Thoracic aorta (tissue), 2 donors: ENCODE results near the gene NT5C. TPM values are rescaled to one million over a fixed set of nuclear protein-coding genes. Genes with fewer than 3 reads are reported as not detected.

ENCODE experiments used
- ATAC-seq: fragments of 150-250 bp; one replicate; pipeline ENCODE4 v1.8.0; 2017; ENCODE audit warnings: low read depth; ENCODE audit not compliant: insufficient number of reproducible peaks, low FRiP score
- DNase-seq: peaks from one replicate; pipeline ENCODE4 v3.0.0-alpha.2; 2020; ENCODE audit warnings: low spot score
- H3K27ac ChIP-seq, 2 donors: fragments of 200-600 bp; sonication (generic); 1 replicate in 1 of 2; 2 replicates in 1 of 2; pipeline ENCODE4 v1.5.1; 2016; ENCODE audit warnings: mild to moderate bottlenecking in 2 of 2, moderate library complexity in 2 of 2
- H3K27me3 ChIP-seq: fragments of 200-600 bp; sonication (generic); replicated peaks from 2 replicates; pipeline ENCODE4 v1.6.0; 2016; ENCODE audit warnings: mild to moderate bottlenecking; ENCODE audit not compliant: insufficient read depth
- H3K36me3 ChIP-seq: fragments of 200-600 bp; sonication (generic); one replicate; pipeline ENCODE4 v1.5.1; 2016
- H3K4me1 ChIP-seq, 2 donors: fragments of 200-600 bp; sonication (generic); 1 replicate in 1 of 2; 2 replicates in 1 of 2; pipeline versions ENCODE4 v1.5.1 to v1.6.0; 2016; ENCODE audit warnings: low read depth in 2 of 2, mild to moderate bottlenecking in 1 of 2; ENCODE audit not compliant: control insufficient read depth in 1 of 2
- H3K4me3 ChIP-seq: fragments of 200-600 bp; sonication (generic); 2 replicates; pipeline ENCODE4 v1.5.1; 2016; ENCODE audit warnings: mild to moderate bottlenecking
- H3K9me3 ChIP-seq: fragments of 200-600 bp; sonication (generic); 2 replicates; pipeline ENCODE4 v1.5.1; 2016
- total RNA-seq, 2 donors: library from RNA; depleted of rRNA; stranded (reverse); fragments of >200 nt; gene quantifications; one replicate each; pipeline versions ENCODE4 v1.1.0 to v1.2.3, GENCODE V29; 2016
- TF ChIP-seq, protein P1 (sequence below): fragments of 200-600 bp; sonication (generic); IDR thresholded peaks from one replicate; pipeline ENCODE4 v1.5.1; 2019; ENCODE audit warnings: antibody characterized with exemption

NT5C gene
- total RNA-seq = 10 to 100 TPM; 57.9 to 80.0 TPM

GRCh38 chr17:75131278-75132017, at the start of gene NT5C:
NT5C (minus strand) TSS chr17:75131742; CDS start chr17:75131707, 35 bp downstream.
- Histone ChIP-seq H3K9me3 (no peaks in the 10 kb centered on the region), H3K27me3 (no peaks in the 10 kb centered on the region), H3K4me1 (peaks cover 3 to 11% of the 10 kb centered on the region in 2 donors), H3K27ac (peak within 1 kb of the TSS; percentile 89), H3K36me3 (peaks cover 2% of the 10 kb centered on the region), H3K4me3 (peak within 1 kb of the TSS; percentile 98)
- ATAC-seq = peak; percentile 41
- DNase-seq = peak; percentile 33
- TF ChIP-seq, protein P1, sequence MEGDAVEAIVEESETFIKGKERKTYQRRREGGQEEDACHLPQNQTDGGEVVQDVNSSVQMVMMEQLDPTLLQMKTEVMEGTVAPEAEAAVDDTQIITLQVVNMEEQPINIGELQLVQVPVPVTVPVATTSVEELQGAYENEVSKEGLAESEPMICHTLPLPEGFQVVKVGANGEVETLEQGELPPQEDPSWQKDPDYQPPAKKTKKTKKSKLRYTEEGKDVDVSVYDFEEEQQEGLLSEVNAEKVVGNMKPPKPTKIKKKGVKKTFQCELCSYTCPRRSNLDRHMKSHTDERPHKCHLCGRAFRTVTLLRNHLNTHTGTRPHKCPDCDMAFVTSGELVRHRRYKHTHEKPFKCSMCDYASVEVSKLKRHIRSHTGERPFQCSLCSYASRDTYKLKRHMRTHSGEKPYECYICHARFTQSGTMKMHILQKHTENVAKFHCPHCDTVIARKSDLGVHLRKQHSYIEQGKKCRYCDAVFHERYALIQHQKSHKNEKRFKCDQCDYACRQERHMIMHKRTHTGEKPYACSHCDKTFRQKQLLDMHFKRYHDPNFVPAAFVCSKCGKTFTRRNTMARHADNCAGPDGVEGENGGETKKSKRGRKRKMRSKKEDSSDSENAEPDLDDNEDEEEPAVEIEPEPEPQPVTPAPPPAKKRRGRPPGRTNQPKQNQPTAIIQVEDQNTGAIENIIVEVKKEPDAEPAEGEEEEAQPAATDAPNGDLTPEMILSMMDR = peak; percentile 67

DNA sequence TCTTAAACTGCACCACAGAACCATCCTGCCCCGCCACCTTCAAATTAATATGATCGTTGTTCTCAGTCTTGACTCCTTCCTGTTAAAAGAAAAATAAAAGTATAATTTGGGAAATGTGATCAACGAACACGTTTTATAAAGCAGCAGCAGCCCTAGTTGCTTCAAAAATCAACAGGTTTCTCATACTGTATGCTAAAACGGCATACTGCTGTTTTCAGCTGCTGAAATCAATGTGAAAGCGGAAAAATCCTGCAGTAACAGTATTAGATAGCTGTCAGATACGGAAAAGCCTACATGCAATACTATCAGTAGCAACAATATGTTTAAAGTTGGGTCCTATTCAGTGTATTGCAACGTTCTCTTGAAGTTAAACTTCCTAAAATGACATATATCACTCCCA, 49.6 kb upstream of the NT5C start:
- Histone ChIP-seq H3K4me3 (peak overlapping the region; percentile 97), H3K27ac (peak overlapping the region in 1 of 2 donors; percentile 97), H3K9me3 (no peaks in the 10 kb centered on the region), H3K27me3 (no peaks in the 10 kb centered on the region), H3K36me3 (peaks cover 13% of the 10 kb centered on the region), H3K4me1 (peaks cover 10 to 26% of the 10 kb centered on the region in 2 donors)
- TF ChIP-seq, protein P1 = no peak
- ATAC-seq (no peak), DNase-seq (no peak)

DNA sequence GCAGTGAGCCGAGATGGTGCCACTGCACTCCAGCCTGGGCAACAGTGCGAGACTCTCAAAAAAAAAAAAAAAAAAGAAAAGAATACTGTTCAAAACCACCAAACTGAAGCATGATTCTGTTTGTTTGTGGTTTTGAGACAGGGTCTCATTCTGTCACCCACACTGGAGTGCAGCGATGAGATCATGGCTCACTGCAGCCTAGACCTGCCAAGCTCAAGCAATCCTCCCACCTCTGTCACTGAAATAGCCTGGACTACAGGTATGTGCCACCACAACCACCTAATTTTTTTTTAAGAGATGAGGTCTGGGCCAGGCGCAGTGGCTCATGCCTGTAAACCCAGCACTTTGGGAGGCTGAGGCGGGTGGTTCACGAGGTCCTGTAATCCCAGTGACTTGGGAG, 46.9 kb upstream of the NT5C start:
- peaks cover 10 to 26% of the 10 kb centered on the region in 2 donors for H3K4me1 ChIP-seq
- H3K27ac ChIP-seq = no peak overlapping the region

GRCh38 chr17:75176625-75177024, 45.1 kb upstream of the NT5C start:
- H3K36me3 ChIP-seq = peaks cover 39% of the 10 kb centered on the region
- H3K9me3 ChIP-seq = no peaks in the 10 kb centered on the region
- peaks cover 10 to 31% of the 10 kb centered on the region in 2 donors for H3K4me1 ChIP-seq
- ATAC-seq (no peak), DNase-seq (no peak)
- H3K27ac ChIP-seq = no peak overlapping the region
- no peaks in the 10 kb centered on the region for H3K27me3 ChIP-seq
- TF ChIP-seq, protein P1 = no peak
- no peak overlapping the region for H3K4me3 ChIP-seq

More for the DNA sequence above, 46.9 kb upstream of the NT5C start:
- no peaks in the 10 kb centered on the region for H3K9me3 ChIP-seq
- ATAC-seq (no peak), DNase-seq (no peak)
- no peaks in the 10 kb centered on the region for H3K27me3 ChIP-seq
- H3K36me3 ChIP-seq = peaks cover 27% of the 10 kb centered on the region
- H3K4me3 ChIP-seq = no peak overlapping the region
- TF ChIP-seq, protein P1 = no peak

DNA sequence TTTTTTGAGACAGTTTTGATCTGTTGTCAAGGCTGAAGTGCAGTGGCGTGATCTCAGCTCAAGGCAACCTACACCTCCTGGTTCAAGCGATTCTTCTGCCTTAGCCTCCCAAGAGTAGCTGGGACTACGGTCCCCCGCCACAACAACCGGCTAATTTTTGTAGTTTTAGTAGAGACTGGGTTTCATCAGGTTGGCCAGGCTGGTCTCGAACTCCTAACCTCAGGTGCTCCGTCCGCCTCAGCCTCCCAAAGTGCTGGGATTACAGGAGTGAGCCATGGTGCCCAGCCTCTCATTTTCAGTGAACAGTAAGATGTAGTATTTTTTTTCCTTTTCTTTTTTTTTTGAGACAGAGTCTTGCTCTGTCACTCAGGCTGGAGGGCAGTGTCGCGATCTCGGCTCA, 43.5 kb upstream of the NT5C start:
- ATAC-seq = no peak
- Histone ChIP-seq H3K4me3 (no peak overlapping the region), H3K27me3 (no peaks in the 10 kb centered on the region), H3K27ac (no peak overlapping the region), H3K9me3 (no peaks in the 10 kb centered on the region), H3K4me1 (peaks cover 0 to 23% of the 10 kb centered on the region in 2 donors), H3K36me3 (peaks cover 39% of the 10 kb centered on the region)
- no peak for DNase-seq
- TF ChIP-seq, protein P1 = no peak
